GM19023 (cell line): Measurements from ENCODE around the gene RBMXL3.
"Not testable (repeated sequence)": the region's sequence is repeated elsewhere in the genome, so short reads cannot be mapped to it uniquely, and the experiment has no call there.

Experiments
- ATAC-seq: cut with Tn5 transposase; IDR thresholded peaks from one replicate; pipeline ENCODE4 v1.9.1; 2021; ENCODE audit warnings: mild to moderate bottlenecking, moderate library complexity; ENCODE audit not compliant: unreplicated experiment

RBMXL3 gene

DNA sequence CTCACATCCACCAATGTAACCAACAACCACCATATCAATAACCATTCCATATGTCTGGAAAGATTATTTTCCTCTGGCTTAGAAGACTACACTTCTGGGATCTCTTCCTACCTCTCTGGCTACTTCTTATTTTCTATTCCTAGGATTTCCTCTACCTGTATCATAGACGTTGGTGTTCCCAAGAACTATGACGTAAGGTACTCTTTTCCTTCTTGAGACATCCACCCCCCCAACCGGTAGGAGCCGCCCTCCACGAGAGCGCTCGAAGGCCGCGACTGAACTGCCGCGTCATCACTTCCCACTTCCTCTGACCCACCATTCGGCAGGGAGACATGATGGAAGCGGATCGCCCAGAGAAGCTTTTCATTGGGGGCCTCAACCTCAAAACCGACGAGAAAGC lies at the start of gene RBMXL3:
RBMXL3 (plus strand) TSS at position 301 of the 400 bp plus-strand sequence; CDS start at position 333, 32 bp downstream.
- no peak for ATAC-seq

- ATAC-seq, result no peak
These were observed 47.2 kb upstream of the RBMXL3 start for GRCh38 chrX:115142057-115142456.

- ATAC-seq, result no peak
These were observed 42.0 kb upstream of the RBMXL3 start for GRCh38 chrX:115147220-115147619.

- ATAC-seq, result no peak
These were observed 16.0 kb upstream of the RBMXL3 start for GRCh38 chrX:115173181-115173580.

DNA sequence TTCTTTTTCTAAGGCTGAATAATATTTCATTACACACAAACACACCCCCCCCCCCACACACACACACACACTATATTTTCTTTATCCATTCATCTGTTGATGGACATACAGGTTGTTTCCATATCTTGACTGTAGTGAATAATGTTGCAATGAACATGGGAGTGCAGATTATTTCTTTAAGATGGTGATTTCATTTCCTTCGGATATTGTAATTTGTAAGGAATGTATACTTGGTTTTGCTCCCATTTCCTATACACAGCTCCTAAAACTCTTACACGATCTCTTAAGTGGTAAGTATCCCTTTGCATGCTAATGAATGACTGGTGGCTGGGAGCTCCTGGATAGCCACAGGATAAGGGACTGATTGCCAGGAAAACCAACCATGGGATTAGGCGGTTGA lies 14.7 kb upstream of the RBMXL3 start:
- ATAC-seq, result no peak

GRCh38 chrX:115177932-115178331 lies 11.3 kb upstream of the RBMXL3 start:
- no peak for ATAC-seq

DNA sequence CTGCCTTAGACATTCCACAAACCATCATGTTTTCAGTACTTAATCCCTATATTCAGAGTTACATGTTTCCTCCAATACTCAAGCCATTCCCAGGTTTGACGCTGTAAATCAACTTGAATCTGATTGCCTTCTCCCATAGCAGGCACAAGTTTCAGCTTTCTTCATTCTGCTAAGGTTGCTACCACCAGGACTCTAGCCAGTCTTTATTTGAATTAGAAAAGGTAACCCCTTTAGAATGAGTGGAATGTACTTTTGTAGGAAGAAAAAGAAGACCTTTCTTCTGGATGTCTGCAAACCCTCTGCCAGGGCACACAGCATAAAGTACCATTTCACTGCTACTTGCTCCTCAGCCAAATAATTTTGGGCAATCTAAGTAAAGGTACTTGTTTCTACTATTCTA lies 10.7 kb upstream of the RBMXL3 start:
- no peak for ATAC-seq

- ATAC-seq, result no peak
These were observed 5.2 kb upstream of the RBMXL3 start for GRCh38 chrX:115183980-115184379.

DNA sequence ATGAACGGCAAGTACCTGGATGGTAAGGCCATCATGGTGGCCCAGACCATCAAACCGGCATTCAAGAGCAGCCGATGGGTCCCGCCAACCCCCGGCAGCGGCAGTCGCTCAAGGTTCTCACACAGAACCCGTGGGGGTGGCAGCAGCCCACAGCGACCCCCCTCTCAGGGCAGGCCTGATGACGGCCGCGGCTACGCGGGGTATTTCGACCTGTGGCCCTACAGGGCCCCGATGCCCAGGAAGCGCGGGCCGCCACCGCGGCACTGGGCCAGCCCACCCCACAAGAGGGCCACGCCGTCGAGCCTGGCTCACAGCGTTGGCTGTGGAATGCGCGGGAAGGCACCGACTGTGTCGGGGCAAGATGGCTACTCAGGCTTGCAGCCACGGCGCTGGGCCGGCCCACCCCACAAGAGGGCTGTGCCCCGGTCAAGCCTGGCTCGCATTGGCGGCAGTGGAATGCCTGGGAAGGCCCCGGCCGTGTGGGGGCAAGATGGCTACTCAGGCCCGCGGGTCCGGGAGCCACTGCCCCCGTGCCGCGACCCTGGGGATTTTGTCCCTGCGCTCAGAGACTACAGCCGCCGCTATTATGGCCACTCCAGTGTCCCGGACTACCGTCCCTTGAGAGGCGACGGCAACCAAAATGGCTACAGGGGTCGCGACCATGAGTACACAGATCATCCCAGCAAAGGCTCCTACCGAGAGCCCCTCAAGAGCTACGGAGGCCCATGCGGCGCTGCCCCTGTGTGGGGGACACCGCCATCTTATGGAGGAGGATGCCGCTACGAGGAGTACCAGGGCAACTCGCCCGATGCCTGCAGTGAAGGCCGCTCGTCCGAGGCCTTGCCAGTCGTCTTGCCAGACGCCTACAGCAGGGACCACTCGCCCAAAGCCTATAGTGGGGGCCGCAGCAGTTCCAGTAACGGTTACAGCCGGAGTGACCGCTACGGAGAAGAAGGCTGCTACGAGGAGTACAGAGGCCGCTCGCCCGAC lies 731 bp downstream of the RBMXL3 start:
- no peak for ATAC-seq

- ATAC-seq, result no peak
These were observed 1.7 kb downstream of the RBMXL3 start for GRCh38 chrX:115190636-115191489.

DNA sequence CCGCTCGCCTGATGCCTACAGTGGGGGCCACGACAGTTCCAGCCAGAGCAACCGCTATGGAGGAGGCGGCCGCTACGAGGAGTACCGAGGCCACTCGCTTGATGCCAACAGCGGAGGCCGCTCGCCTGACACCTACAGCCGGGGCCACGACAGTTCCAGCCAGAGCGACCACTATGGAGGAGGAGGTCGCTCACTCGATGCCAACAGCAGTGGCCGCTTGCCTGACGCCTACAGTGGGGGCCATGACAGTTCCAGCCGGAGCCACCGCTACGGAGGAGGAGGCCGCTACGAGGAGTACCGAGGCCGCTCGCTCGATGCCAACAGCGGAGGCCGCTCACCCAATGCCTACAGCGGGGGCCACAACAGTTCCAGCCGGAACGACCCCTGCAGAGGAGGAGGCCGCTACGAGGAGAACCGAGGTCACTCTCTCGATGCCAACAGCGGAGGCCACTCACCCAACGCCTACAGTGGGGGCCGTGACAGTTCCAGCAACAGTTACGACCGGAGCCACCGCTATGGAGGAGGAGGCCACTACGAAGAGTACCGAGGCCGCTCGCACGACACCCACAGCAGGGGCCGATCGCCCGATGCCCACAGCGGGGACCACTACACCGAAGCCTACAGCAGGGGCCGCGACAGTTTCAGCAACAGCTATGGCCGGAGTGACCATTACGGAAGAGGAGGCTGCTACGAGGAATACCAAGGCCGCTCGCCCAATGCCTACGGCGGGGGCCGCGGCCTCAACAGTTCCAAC lies 2.5 kb downstream of the RBMXL3 start:
- no peak for ATAC-seq

GRCh38 chrX:115192244-115192700 lies 3.1 kb downstream of the RBMXL3 start:
- ATAC-seq, result no peak

DNA sequence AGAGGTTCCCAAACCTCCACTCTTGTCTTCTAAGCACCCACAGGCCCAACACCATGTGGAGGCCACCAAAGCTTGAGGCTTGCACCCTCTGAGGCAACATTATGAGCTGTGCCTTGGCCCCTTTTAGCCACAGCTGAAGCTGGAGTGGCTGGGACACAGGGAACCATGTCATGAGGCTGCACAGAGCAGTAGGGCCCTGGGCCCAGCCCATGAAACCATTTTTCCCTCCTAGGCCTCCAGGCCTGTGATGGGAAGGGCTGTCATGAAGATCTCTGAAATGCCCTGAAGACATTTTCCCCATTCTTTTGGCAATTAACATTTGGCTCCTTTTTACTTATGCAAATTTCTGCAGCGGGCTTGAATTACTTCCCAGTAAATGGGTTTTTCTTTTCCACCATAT lies 14.8 kb downstream of the RBMXL3 start:
- no peak for ATAC-seq

DNA sequence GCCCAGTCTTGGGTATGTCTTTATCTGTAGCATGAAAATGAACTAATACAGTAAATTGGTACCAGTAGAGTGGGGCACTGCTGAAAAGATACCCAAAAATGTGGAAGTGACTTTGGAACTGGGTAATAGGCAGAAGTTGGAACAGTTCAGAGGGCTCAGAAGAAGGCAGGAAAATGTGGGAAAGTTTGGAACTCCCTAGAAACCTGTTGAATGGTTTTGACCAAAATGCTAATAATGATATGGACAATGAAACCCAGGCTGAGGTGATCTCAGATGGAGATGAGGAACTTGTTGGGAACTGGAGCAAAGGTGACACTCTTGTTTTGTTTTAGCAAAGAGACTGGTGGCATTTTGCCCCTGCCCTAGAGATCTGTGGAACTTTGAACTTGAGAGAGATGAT lies 20.3 kb downstream of the RBMXL3 start:
- ATAC-seq, result not testable (repeated sequence)

GRCh38 chrX:115214151-115214550 lies 24.9 kb downstream of the RBMXL3 start:
- ATAC-seq, result no peak

DNA sequence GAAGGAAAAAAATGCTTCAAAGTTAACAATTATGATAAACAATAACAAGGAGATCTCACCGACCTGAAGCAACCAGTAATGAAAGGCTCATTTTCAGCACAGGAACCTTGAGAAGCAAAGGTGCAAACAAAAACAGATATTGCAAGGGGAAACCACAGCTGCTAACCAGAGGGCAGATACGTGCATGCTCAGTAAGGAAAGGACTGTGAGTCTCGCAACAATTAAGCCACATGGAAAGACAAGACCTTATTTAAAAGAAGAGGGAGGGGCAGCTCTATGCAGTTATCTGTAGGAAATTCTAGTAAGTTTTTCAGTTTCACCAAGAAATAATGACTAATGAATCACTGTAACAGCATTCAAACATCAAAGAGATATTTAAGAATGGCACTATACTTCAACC lies 25.4 kb downstream of the RBMXL3 start:
- no peak for ATAC-seq

GRCh38 chrX:115217346-115217745 lies 28.1 kb downstream of the RBMXL3 start:
- not testable (repeated sequence) for ATAC-seq

GRCh38 chrX:115226929-115227328 lies 37.7 kb downstream of the RBMXL3 start:
- no peak for ATAC-seq

DNA sequence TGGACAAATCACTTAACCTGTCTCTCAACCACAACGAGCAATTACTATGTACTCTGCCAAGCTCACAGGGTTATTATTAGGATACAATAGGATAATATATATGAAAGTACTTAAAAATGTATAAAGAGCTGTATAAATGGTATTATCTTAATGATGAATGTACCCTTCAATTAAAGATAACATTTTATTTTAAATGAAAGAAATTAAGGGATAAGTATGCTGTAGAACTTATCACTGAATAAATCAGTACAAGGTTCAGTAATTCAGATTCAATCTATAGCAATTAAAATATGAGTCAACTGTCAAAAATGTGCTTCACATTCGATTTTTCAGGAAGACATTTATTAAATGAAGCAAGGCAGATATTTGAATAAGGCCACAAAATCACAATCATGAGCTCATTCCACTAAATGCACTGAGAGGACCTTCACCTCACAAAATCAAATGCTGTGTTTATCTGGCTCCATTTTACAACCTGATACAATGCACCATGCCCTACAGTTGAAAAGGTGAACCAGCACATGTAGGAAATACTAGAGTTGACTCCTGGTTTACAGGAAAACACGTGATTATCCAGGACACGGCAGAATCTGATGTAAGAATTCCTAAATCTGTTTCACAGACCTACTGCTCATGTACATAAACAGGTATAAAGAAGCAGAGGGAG lies 40.3 kb downstream of the RBMXL3 start:
- ATAC-seq, result no peak

- ATAC-seq, result no peak
These were observed 43.8 kb downstream of the RBMXL3 start for GRCh38 chrX:115232933-115233496.
